Measurements from ENCODE around the gene ZBTB4. TPM values are rescaled to one million over a fixed set of nuclear protein-coding genes. Genes with fewer than 3 reads are reported as not detected.

Gene ZBTB4
- total and polyA plus RNA-seq, 2 experiments from 2014 or later, result 3.6 to 11.2 TPM

DNA sequence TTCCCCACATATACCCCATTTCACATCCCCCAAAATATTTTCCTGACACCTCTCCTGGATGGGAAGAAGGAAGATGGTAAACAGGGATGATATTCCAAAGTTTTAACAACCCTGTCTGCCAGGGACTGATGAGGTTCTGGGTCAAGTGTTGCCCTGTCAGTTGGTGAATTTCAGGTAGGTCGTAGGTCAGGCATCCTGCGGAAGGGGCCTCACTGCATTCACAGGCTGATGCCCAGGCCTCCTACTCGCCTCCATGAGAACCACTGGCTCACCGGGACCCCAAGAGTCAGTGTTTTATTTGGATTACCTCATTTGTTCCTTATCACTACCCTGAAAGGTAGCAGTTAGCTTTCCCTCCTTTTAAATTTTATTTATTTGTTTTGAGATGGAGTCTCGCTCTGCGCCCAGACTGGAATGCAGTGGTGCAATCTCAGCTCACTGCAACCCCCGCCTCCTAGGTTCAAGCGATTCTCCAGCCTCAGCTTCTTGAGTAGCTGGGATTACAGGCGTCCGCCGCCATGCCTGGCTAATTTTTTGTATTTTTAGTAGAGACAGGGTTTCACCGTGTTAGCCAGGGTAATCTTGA lies 10.5 kb downstream of the ZBTB4 start (continued):
- TF ChIP-seq, protein P1, sequence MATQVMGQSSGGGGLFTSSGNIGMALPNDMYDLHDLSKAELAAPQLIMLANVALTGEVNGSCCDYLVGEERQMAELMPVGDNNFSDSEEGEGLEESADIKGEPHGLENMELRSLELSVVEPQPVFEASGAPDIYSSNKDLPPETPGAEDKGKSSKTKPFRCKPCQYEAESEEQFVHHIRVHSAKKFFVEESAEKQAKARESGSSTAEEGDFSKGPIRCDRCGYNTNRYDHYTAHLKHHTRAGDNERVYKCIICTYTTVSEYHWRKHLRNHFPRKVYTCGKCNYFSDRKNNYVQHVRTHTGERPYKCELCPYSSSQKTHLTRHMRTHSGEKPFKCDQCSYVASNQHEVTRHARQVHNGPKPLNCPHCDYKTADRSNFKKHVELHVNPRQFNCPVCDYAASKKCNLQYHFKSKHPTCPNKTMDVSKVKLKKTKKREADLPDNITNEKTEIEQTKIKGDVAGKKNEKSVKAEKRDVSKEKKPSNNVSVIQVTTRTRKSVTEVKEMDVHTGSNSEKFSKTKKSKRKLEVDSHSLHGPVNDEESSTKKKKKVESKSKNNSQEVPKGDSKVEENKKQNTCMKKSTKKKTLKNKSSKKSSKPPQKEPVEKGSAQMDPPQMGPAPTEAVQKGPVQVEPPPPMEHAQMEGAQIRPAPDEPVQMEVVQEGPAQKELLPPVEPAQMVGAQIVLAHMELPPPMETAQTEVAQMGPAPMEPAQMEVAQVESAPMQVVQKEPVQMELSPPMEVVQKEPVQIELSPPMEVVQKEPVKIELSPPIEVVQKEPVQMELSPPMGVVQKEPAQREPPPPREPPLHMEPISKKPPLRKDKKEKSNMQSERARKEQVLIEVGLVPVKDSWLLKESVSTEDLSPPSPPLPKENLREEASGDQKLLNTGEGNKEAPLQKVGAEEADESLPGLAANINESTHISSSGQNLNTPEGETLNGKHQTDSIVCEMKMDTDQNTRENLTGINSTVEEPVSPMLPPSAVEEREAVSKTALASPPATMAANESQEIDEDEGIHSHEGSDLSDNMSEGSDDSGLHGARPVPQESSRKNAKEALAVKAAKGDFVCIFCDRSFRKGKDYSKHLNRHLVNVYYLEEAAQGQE (IDR thresholded peaks at IDR 0.05; ENCODE audit: unreplicated experiment), result no peak
- TF ChIP-seq POLR2AphosphoS5 (IDR thresholded peaks at IDR 0.05; ENCODE audit: low read depth) (no peak), STAT1 (IDR thresholded peaks at IDR 0.05; ENCODE audit: unreplicated experiment) (no peak)
- TF ChIP-seq, protein P2, sequence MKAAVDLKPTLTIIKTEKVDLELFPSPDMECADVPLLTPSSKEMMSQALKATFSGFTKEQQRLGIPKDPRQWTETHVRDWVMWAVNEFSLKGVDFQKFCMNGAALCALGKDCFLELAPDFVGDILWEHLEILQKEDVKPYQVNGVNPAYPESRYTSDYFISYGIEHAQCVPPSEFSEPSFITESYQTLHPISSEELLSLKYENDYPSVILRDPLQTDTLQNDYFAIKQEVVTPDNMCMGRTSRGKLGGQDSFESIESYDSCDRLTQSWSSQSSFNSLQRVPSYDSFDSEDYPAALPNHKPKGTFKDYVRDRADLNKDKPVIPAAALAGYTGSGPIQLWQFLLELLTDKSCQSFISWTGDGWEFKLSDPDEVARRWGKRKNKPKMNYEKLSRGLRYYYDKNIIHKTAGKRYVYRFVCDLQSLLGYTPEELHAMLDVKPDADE (IDR thresholded peaks at IDR 0.05), result no peak

DNA sequence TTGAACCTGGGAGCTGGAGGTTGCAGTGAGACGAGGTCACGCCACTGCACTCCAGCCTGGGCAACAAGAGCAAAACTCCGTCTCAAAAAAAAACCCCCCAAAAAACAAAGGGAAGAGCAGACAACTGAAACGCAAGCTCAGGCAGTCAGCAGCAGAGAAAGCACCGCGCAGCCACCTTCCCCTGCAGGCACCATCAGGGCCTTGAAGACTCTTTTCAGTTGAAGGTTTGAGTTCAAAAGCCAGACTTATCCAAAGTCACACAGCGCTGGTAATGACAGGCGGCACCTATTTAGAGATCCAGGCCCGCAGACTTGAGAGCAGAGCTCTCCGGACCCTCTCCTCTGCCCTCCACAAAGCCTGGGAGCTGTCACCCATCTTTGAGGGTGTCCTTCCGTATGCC lies 11.1 kb downstream of the ZBTB4 start:
- H3K9me2 ChIP-seq (ENCODE audit: insufficient read depth), result no peaks in the 10 kb centered on the region
- no peaks in the 10 kb centered on the region for H3K27me3 ChIP-seq (ENCODE audit: insufficient read depth)
- H3K27me3 Mint-ChIP-seq (ENCODE audit: insufficient read depth, low read depth, poor library complexity), result peaks cover 10% of the 10 kb centered on the region
- H4K20me1 ChIP-seq (replicated peaks; ENCODE audit: insufficient read depth), result no peaks in the 10 kb centered on the region
- H3K27ac Mint-ChIP-seq, result no peak overlapping the region
- H3K4me3 Mint-ChIP-seq, result no peak overlapping the region
- no peak for ATAC-seq
- H3K4me1 Mint-ChIP-seq, result peaks cover 8% of the 10 kb centered on the region; the same call in 2 of the 3 replicates
- DNase-seq (ENCODE audit: low spot score), result no peak
- H3K4me2 ChIP-seq, result no peak overlapping the region
- H2AFZ ChIP-seq, result no peak overlapping the region
- H3K4me1 ChIP-seq (ENCODE audit: insufficient read depth), result peaks cover 4% of the 10 kb centered on the region; the same call in 1 of the 2 replicates
- no peak overlapping the region for H3K27ac ChIP-seq (ENCODE audit: low read depth)
- no peaks in the 10 kb centered on the region for H3K36me3 ChIP-seq (ENCODE audit: insufficient read depth)
- H3K79me2 ChIP-seq (replicated peaks; ENCODE audit: insufficient read depth), result peaks cover 14% of the 10 kb centered on the region; the same call in 1 of the 2 replicates
- H3K4me3 ChIP-seq, result no peak overlapping the region
- H3F3A ChIP-seq (replicated peaks; ENCODE audit: low read depth), result no peaks in the 10 kb centered on the region
- H3K36me3 Mint-ChIP-seq (ENCODE audit: low read depth), result peaks cover 7% of the 10 kb centered on the region
- H3K9me3 Mint-ChIP-seq, result no peaks in the 10 kb centered on the region
- TF ChIP-seq ZNF331 (CRISPR knock-in tag; IDR thresholded peaks at IDR 0.05; ENCODE audit: low read depth) (no peak), ZNF114 (CRISPR knock-in tag; IDR thresholded peaks at IDR 0.05) (no peak), EZH2 (IDR thresholded peaks at IDR 0.05; ENCODE audit: low read depth, unreplicated experiment) (no peak)
- TF ChIP-seq, protein P1 (IDR thresholded peaks at IDR 0.05; ENCODE audit: unreplicated experiment), result no peak
- TF ChIP-seq, protein P3, sequence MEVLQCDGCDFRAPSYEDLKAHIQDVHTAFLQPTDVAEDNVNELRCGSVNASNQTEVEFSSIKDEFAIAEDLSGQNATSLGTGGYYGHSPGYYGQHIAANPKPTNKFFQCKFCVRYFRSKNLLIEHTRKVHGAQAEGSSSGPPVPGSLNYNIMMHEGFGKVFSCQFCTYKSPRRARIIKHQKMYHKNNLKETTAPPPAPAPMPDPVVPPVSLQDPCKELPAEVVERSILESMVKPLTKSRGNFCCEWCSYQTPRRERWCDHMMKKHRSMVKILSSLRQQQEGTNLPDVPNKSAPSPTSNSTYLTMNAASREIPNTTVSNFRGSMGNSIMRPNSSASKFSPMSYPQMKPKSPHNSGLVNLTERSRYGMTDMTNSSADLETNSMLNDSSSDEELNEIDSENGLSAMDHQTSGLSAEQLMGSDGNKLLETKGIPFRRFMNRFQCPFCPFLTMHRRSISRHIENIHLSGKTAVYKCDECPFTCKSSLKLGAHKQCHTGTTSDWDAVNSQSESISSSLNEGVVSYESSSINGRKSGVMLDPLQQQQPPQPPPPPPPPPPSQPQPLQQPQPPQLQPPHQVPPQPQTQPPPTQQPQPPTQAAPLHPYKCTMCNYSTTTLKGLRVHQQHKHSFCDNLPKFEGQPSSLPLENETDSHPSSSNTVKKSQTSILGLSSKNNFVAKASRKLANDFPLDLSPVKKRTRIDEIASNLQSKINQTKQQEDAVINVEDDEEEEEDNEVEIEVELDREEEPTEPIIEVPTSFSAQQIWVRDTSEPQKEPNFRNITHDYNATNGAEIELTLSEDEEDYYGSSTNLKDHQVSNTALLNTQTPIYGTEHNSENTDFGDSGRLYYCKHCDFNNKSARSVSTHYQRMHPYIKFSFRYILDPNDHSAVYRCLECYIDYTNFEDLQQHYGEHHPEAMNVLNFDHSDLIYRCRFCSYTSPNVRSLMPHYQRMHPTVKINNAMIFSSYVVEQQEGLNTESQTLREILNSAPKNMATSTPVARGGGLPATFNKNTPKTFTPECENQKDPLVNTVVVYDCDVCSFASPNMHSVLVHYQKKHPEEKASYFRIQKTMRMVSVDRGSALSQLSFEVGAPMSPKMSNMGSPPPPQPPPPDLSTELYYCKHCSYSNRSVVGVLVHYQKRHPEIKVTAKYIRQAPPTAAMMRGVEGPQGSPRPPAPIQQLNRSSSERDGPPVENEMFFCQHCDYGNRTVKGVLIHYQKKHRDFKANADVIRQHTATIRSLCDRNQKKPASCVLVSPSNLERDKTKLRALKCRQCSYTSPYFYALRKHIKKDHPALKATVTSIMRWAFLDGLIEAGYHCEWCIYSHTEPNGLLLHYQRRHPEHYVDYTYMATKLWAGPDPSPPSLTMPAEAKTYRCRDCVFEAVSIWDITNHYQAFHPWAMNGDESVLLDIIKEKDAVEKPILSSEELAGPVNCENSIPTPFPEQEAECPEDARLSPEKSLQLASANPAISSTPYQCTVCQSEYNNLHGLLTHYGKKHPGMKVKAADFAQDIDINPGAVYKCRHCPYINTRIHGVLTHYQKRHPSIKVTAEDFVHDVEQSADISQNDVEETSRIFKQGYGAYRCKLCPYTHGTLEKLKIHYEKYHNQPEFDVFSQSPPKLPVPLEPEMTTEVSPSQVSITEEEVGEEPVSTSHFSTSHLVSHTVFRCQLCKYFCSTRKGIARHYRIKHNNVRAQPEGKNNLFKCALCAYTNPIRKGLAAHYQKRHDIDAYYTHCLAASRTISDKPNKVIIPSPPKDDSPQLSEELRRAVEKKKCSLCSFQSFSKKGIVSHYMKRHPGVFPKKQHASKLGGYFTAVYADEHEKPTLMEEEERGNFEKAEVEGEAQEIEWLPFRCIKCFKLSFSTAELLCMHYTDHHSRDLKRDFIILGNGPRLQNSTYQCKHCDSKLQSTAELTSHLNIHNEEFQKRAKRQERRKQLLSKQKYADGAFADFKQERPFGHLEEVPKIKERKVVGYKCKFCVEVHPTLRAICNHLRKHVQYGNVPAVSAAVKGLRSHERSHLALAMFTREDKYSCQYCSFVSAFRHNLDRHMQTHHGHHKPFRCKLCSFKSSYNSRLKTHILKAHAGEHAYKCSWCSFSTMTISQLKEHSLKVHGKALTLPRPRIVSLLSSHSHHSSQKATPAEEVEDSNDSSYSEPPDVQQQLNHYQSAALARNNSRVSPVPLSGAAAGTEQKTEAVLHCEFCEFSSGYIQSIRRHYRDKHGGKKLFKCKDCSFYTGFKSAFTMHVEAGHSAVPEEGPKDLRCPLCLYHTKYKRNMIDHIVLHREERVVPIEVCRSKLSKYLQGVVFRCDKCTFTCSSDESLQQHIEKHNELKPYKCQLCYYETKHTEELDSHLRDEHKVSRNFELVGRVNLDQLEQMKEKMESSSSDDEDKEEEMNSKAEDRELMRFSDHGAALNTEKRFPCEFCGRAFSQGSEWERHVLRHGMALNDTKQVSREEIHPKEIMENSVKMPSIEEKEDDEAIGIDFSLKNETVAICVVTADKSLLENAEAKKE (CRISPR knock-in tag; IDR thresholded peaks at IDR 0.05), result no peak
- TF ChIP-seq, protein P2 (IDR thresholded peaks at IDR 0.05), result no peak
